ENCODE data around the gene MSL1.

MSL1 gene

DNA sequence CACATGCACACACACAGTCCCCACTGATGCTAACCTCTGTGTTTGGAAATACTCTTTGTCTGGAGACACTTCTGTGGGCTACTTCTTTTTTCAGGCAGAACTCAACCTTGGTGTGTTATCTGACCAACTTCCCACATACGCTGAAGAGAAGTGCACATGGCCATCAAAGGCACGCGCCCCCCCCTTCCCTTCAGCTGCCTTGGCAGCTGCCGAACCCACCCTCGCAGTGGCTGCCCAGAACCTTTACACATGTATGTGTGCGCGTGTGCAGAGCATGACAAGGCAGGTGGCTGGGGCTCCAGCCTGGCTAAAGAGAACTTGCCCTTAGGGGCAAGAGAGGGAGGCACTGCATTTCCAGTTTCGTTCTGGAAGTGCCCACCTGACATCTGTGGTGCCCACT, 59.4 kb downstream of the MSL1 start:
- WGBS (ENCODE audit: extremely low coverage, insufficient coverage, low lambda C conversion rate): no CpG with 5 or more reads among the region's 8 CpGs
- no peak overlapping the region for H3K56ac ChIP-seq (ENCODE audit: low read length)
- H4K8ac ChIP-seq (ENCODE audit: low read depth, low read length): no peak overlapping the region
- H3K4me2 ChIP-seq (ENCODE audit: low read length): no peak overlapping the region
- H3K9ac ChIP-seq (ENCODE audit: low read length): no peak overlapping the region
- no peak overlapping the region for H2AK5ac ChIP-seq (ENCODE audit: low read length)
- H2BK15ac ChIP-seq (replicated peaks; ENCODE audit: low read depth): no peak overlapping the region
- H3K27me3 ChIP-seq (ENCODE audit: insufficient read depth, low read length, poor library complexity): no peaks in the 10 kb centered on the region
- no peak overlapping the region for H3K18ac ChIP-seq (ENCODE audit: low read length)
- no peaks in the 10 kb centered on the region for H3K4me1 ChIP-seq (ENCODE audit: control insufficient read depth, low read depth, low read length)
- no peak overlapping the region for H4K5ac ChIP-seq (ENCODE audit: low read length)
- no peak overlapping the region for H3K27ac ChIP-seq (ENCODE audit: low read depth, low read length)
- no peak overlapping the region for H2BK5ac ChIP-seq (ENCODE audit: low read length)
- no peak overlapping the region for H2BK120ac ChIP-seq (ENCODE audit: low read depth, low read length)
- DNase-seq: no peak
- H3K36me3 ChIP-seq (ENCODE audit: control insufficient read depth, insufficient read depth, low read length): no peaks in the 10 kb centered on the region
- no peaks in the 10 kb centered on the region for H3K79me1 ChIP-seq (ENCODE audit: low read length)
- no peaks in the 10 kb centered on the region for H3K79me2 ChIP-seq (ENCODE audit: control insufficient read depth, insufficient read depth, low read length)
- H3K4ac ChIP-seq (ENCODE audit: low read depth, low read length): no peak overlapping the region
- H3K4me3 ChIP-seq (ENCODE audit: low read length): no peak overlapping the region
- H3K23ac ChIP-seq (ENCODE audit: low read length): no peak overlapping the region

GRCh38 chr17:40182606-40183005, 60.8 kb downstream of the MSL1 start:
- Histone ChIP-seq H3K79me1 (ENCODE audit: low read length) (no peaks in the 10 kb centered on the region), H4K8ac (ENCODE audit: low read depth, low read length) (no peak overlapping the region), H3K4me1 (ENCODE audit: control insufficient read depth, low read depth, low read length) (no peaks in the 10 kb centered on the region), H3K79me2 (ENCODE audit: control insufficient read depth, insufficient read depth, low read length) (no peaks in the 10 kb centered on the region), H3K4me2 (ENCODE audit: low read length) (no peak overlapping the region), H3K9ac (ENCODE audit: low read length) (no peak overlapping the region), H3K4me3 (ENCODE audit: low read length) (no peak overlapping the region), H3K4ac (ENCODE audit: low read depth, low read length) (no peak overlapping the region), H3K27me3 (ENCODE audit: insufficient read depth, low read length, poor library complexity) (no peaks in the 10 kb centered on the region), H2BK15ac (replicated peaks; ENCODE audit: low read depth) (no peak overlapping the region), H2BK120ac (ENCODE audit: low read depth, low read length) (no peak overlapping the region), H2AK5ac (ENCODE audit: low read length) (no peak overlapping the region), H4K5ac (ENCODE audit: low read length) (no peak overlapping the region), H2BK5ac (ENCODE audit: low read length) (no peak overlapping the region), H3K36me3 (ENCODE audit: control insufficient read depth, insufficient read depth, low read length) (no peaks in the 10 kb centered on the region), H3K18ac (ENCODE audit: low read length) (no peak overlapping the region), H3K23ac (ENCODE audit: low read length) (no peak overlapping the region), H3K56ac (ENCODE audit: low read length) (no peak overlapping the region), H3K27ac (ENCODE audit: low read depth, low read length) (no peak overlapping the region)
- WGBS (ENCODE audit: extremely low coverage, insufficient coverage, low lambda C conversion rate): no CpG with 5 or more reads among the region's 6 CpGs
- no peak for DNase-seq
